OCI-LY1 (cell line): Measurements from ENCODE around the gene NUP62.

ENCODE experiments used
- H2AFZ ChIP-seq: fragments of 200-600 bp; sonication (generic), shearing (Covaris generic); 2 replicates; pipeline ENCODE4 v1.6.0; 2014; ENCODE audit warnings: antibody characterized with exemption, mild to moderate bottlenecking, low read length
- H3F3A ChIP-seq: fragments of 200-600 bp; sonication (generic), shearing (Covaris generic); 2 replicates; pipeline ENCODE4 v1.6.0; 2014; ENCODE audit warnings: mild to moderate bottlenecking, antibody characterized with exemption, low read length, moderate library complexity; ENCODE audit not compliant: insufficient read depth
- H3K27ac ChIP-seq: fragments of 200-600 bp; sonication (generic); 2 replicates; pipeline ENCODE4 v1.5.1; 2014; ENCODE audit warnings: low read length, mixed run types, mild to moderate bottlenecking, low read depth; ENCODE audit not compliant: poor library complexity, severe bottlenecking
- H3K27me3 ChIP-seq: fragments of 200-600 bp; sonication (generic); 2 replicates; pipeline ENCODE4 v1.6.0; 2014; ENCODE audit warnings: antibody characterized with exemption, mild to moderate bottlenecking, low read length, moderate library complexity; ENCODE audit not compliant: insufficient read depth
- H3K36me3 ChIP-seq: fragments of 200-600 bp; sonication (generic); 2 replicates; pipeline ENCODE4 v1.6.1; 2014; ENCODE audit warnings: mild to moderate bottlenecking, antibody characterized with exemption, low read length, moderate library complexity, mixed read lengths; ENCODE audit not compliant: insufficient read depth
- H3K4me1 ChIP-seq: fragments of 200-600 bp; sonication (generic); 2 replicates; pipeline ENCODE4 v1.5.1; 2014; ENCODE audit warnings: mild to moderate bottlenecking, low read length, moderate library complexity; ENCODE audit not compliant: insufficient read depth, severe bottlenecking
- H3K4me2 ChIP-seq: fragments of 200-600 bp; sonication (generic), shearing (Covaris generic); 2 replicates; pipeline ENCODE4 v1.6.1; 2014; ENCODE audit warnings: low read length
- H3K4me3 ChIP-seq: fragments of 200-600 bp; sonication (generic); 2 replicates; pipeline ENCODE4 v1.5.1; 2014; ENCODE audit warnings: low read length, low read depth, mild to moderate bottlenecking, mixed read lengths; ENCODE audit not compliant: poor library complexity, severe bottlenecking
- H3K79me2 ChIP-seq: fragments of 200-600 bp; shearing (Covaris generic); 2 replicates; pipeline ENCODE4 v1.6.1; 2016; ENCODE audit warnings: mixed run types, low read length, mixed read lengths; ENCODE audit not compliant: insufficient read depth
- H3K9ac ChIP-seq: fragments of 200-600 bp; sonication (generic), shearing (Covaris generic); 2 replicates; pipeline ENCODE4 v1.6.1; 2014; ENCODE audit warnings: mild to moderate bottlenecking, low read length, mixed read lengths
- H3K9me2 ChIP-seq: fragments of 200-600 bp; sonication (generic), shearing (Covaris generic); 2 replicates; pipeline ENCODE4 v1.6.1; 2014; ENCODE audit warnings: low read depth, mild to moderate bottlenecking, low read length, mixed read lengths
- H3K9me3 ChIP-seq: fragments of 200-600 bp; shearing (Covaris generic); 2 replicates; pipeline ENCODE4 v1.6.1; 2014; ENCODE audit warnings: low read length, mixed read lengths
- H4K20me1 ChIP-seq: fragments of 200-600 bp; sonication (generic), shearing (Covaris generic); 2 replicates; pipeline ENCODE4 v1.6.0; 2016; ENCODE audit warnings: mild to moderate bottlenecking, low read length; ENCODE audit not compliant: insufficient read depth
- EZH2 ChIP-seq: fragments of 200-600 bp; sonication (generic), shearing (Covaris generic); IDR thresholded peaks from 2 replicates; pipeline ENCODE4 v1.8.0; 2017; ENCODE audit warnings: borderline replicate concordance, mixed run types, mild to moderate bottlenecking, antibody characterized with exemption, low read length, moderate library complexity, mixed read lengths
- TF ChIP-seq, protein P1 (sequence below): fragments of 200-600 bp; sonication (generic), shearing (Covaris generic); IDR thresholded peaks from 2 replicates; pipeline ENCODE4 v1.5.1; 2017; ENCODE audit warnings: mild to moderate bottlenecking, antibody characterized with exemption, low read length, moderate library complexity, mixed read lengths

The NUP62 gene

DNA sequence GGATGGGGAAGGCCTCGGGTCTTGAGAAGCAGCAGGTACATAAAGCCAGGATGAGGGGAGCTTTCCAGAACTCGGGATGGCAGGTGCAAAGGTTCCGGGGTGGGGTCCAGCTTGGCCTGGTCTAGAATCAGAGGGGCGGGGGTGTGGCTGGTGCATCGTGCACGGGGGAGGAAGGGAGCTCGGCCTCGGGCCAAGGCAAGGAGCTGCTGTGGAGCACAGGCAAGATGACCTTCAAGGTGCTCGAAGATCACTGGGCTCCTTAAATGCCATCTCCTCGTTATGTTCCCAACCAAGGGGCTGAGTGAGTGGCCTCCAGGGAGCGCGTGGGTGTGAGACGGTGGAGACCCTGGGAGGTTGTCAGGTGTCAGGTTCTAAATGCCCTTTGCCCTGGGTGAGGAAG is 47.8 kb upstream of the NUP62 start:
- Histone ChIP-seq H2AFZ (no peak overlapping the region), H3F3A (no peaks in the 10 kb centered on the region), H3K4me2 (no peak overlapping the region), H3K79me2 (no peaks in the 10 kb centered on the region), H3K9me3 (no peaks in the 10 kb centered on the region), H3K9ac (no peak overlapping the region), H3K9me2 (no peaks in the 10 kb centered on the region), H3K4me3 (no peak overlapping the region), H3K4me1 (no peaks in the 10 kb centered on the region), H3K36me3 (no peaks in the 10 kb centered on the region), H4K20me1 (no peaks in the 10 kb centered on the region), H3K27me3 (no peaks in the 10 kb centered on the region), H3K27ac (no peak overlapping the region)
- TF ChIP-seq EZH2, result no peak

DNA sequence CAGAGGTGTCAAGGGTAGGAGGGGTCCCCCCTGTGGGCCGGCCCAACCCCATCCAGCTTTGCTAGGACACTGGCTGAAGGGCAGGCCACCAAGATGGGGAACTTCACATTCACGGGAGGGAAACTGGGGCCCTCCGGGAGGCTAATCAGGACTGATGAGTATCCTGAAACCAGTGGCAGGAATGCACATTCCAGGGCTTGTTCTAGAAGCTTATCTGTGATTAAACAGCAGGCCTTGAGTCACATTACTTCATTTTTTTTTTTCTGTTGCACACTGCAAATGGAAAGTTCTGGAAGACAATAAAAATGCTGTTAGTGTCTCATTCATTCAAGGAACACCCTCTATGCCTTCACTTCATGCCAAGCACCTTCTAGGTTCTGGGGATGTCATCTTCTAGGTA is 47.2 kb upstream of the NUP62 start:
- Histone ChIP-seq H3K9me2 (no peaks in the 10 kb centered on the region), H3K79me2 (no peaks in the 10 kb centered on the region), H3K4me1 (no peaks in the 10 kb centered on the region), H3K9ac (no peak overlapping the region), H3K9me3 (no peaks in the 10 kb centered on the region), H4K20me1 (no peaks in the 10 kb centered on the region), H3F3A (no peaks in the 10 kb centered on the region), H3K4me3 (no peak overlapping the region), H2AFZ (no peak overlapping the region), H3K4me2 (no peak overlapping the region), H3K36me3 (no peaks in the 10 kb centered on the region), H3K27ac (no peak overlapping the region), H3K27me3 (no peaks in the 10 kb centered on the region)
- no peak for TF ChIP-seq EZH2

DNA sequence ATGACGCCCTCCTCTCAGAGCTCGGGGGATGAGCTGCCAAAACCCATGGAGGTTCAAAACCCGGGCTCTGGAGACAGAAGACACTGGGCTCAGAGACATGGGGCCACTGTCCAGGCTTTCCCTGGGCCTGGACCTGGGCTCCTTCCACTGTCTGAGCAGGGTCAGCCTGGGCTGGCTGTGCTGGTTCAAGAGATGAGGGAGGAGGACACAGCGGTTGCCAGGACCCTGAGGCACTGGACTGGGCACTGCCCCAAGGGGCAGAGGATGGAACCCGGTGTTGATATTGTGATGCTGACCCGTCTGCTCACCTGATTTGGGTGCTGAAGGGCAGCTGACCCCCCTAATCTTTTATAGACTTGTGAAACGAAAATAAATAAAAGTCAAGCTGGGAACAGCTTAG is 45.7 kb upstream of the NUP62 start:
- Histone ChIP-seq H3K9ac (no peak overlapping the region), H3K4me1 (no peaks in the 10 kb centered on the region), H3K4me3 (no peak overlapping the region), H3K27ac (no peak overlapping the region), H3K9me3 (no peaks in the 10 kb centered on the region), H3K79me2 (no peaks in the 10 kb centered on the region), H3K9me2 (no peaks in the 10 kb centered on the region), H3K27me3 (no peaks in the 10 kb centered on the region), H3F3A (no peaks in the 10 kb centered on the region), H3K4me2 (no peak overlapping the region), H3K36me3 (no peaks in the 10 kb centered on the region), H4K20me1 (no peaks in the 10 kb centered on the region), H2AFZ (no peak overlapping the region)
- TF ChIP-seq EZH2, result no peak
- TF ChIP-seq, protein P1, sequence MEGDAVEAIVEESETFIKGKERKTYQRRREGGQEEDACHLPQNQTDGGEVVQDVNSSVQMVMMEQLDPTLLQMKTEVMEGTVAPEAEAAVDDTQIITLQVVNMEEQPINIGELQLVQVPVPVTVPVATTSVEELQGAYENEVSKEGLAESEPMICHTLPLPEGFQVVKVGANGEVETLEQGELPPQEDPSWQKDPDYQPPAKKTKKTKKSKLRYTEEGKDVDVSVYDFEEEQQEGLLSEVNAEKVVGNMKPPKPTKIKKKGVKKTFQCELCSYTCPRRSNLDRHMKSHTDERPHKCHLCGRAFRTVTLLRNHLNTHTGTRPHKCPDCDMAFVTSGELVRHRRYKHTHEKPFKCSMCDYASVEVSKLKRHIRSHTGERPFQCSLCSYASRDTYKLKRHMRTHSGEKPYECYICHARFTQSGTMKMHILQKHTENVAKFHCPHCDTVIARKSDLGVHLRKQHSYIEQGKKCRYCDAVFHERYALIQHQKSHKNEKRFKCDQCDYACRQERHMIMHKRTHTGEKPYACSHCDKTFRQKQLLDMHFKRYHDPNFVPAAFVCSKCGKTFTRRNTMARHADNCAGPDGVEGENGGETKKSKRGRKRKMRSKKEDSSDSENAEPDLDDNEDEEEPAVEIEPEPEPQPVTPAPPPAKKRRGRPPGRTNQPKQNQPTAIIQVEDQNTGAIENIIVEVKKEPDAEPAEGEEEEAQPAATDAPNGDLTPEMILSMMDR, result no peak

DNA sequence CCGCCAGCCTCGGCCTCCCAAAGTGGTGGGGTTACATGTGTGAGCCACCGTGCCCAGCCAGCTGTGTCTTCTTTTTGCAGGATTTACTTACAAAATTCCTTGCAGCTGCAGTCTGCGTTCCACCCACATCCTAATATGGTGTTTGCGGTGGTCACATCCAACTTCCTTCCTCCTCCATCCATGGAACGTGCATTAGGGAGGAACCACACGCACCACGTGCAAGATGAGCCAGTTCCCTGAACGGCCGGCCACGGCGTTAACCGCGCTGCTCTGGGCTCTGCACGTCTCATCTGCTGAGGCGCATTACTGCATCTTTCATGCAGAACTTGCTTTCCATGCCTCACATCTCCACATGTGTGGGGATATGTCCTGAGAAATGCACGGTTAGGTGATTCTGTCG is 44.7 kb upstream of the NUP62 start:
- Histone ChIP-seq H3K4me2 (no peak overlapping the region), H3K9ac (no peak overlapping the region), H2AFZ (no peak overlapping the region), H3K9me2 (no peaks in the 10 kb centered on the region), H4K20me1 (no peaks in the 10 kb centered on the region), H3F3A (no peaks in the 10 kb centered on the region), H3K79me2 (no peaks in the 10 kb centered on the region), H3K27ac (no peak overlapping the region), H3K9me3 (no peaks in the 10 kb centered on the region), H3K27me3 (no peaks in the 10 kb centered on the region), H3K4me3 (no peak overlapping the region), H3K36me3 (no peaks in the 10 kb centered on the region), H3K4me1 (no peaks in the 10 kb centered on the region)
- no peak for TF ChIP-seq EZH2
- TF ChIP-seq, protein P1, result no peak
